Measurements from ENCODE around the gene WTIP. TPM values are rescaled to one million over a fixed set of nuclear protein-coding genes. Genes with fewer than 3 reads are reported as not detected.
A peak's percentile ranks its signal among the peaks of the same experiment; 100 is the strongest.

The WTIP gene
- total and polyA plus RNA-seq, 5 donors from 2014 or later, result 0.27 TPM; not detected in 4

- Mint-ChIP-seq H3K9me3 (peaks cover 0 to 2% (median 0%) of the 10 kb centered on the region in 7 donors), H3K36me3 (no peaks in the 10 kb centered on the region)
- no peaks in the 10 kb centered on the region for H3K27me3 ChIP-seq (ENCODE audit: control insufficient read depth, insufficient read depth, low read length)
Measured at GRCh38 chr19:34500656-34501120, 19.1 kb downstream of the WTIP start.

GRCh38 chr19:34501339-34502320, 20.1 kb downstream of the WTIP start:
- Mint-ChIP-seq H3K36me3 (no peaks in the 10 kb centered on the region), H3K4me3 (peak overlapping the region in 2 of 4 donors; percentile 5 to 56), H3K9me3 (peaks cover 0 to 2% (median 0%) of the 10 kb centered on the region in 7 donors), H3K4me1 (peaks cover 0 to 13% (median 5%) of the 10 kb centered on the region in 4 donors), H3K27me3 (peaks cover 27% of the 10 kb centered on the region), H3K27ac (no peak overlapping the region)
- Histone ChIP-seq H3K9me3 (ENCODE audit: control insufficient read depth in 2 of 2, low read length in 2 of 2) (no peaks in the 10 kb centered on the region), H3K27ac (ENCODE audit: insufficient read depth, low read length, poor library complexity, severe bottlenecking) (no peak overlapping the region), H3K36me3 (ENCODE audit: control insufficient read depth, insufficient read depth, low read length) (no peaks in the 10 kb centered on the region), H3K4me3 (ENCODE audit: low read depth, low read length) (no peak overlapping the region), H3K27me3 (ENCODE audit: control insufficient read depth, insufficient read depth, low read length) (no peaks in the 10 kb centered on the region), H3K4me1 (ENCODE audit: control insufficient read depth, insufficient read depth, low read length, poor library complexity, severe bottlenecking) (peaks cover 18% of the 10 kb centered on the region)
- DNase-seq (peak; percentile 68 to 80 (median 75)), ATAC-seq (ENCODE audit: low read depth in 2 of 2) (peak; percentile 79 to 86)

More at GRCh38 chr19:34500656-34501120, 19.1 kb downstream of the WTIP start:
- ATAC-seq (ENCODE audit: low read depth in 2 of 2), result no peak
- Mint-ChIP-seq H3K27me3 (peaks cover 27% of the 10 kb centered on the region), H3K4me1 (peaks cover 0 to 13% (median 5%) of the 10 kb centered on the region in 4 donors), H3K4me3 (peak overlapping the region in 2 of 4 donors; percentile 9 to 36), H3K27ac (no peak overlapping the region)
- H3K27ac ChIP-seq (ENCODE audit: insufficient read depth, low read length, poor library complexity, severe bottlenecking), result no peak overlapping the region
- H3K9me3 ChIP-seq (ENCODE audit: control insufficient read depth in 2 of 2, low read length in 2 of 2), result no peaks in the 10 kb centered on the region
- DNase-seq, result no peak
- no peak overlapping the region for H3K4me3 ChIP-seq (ENCODE audit: low read depth, low read length)
- H3K36me3 ChIP-seq (ENCODE audit: control insufficient read depth, insufficient read depth, low read length), result no peaks in the 10 kb centered on the region
- H3K4me1 ChIP-seq (ENCODE audit: control insufficient read depth, insufficient read depth, low read length, poor library complexity, severe bottlenecking), result peaks cover 18% of the 10 kb centered on the region

- Histone ChIP-seq H3K4me1 (ENCODE audit: control insufficient read depth, insufficient read depth, low read length, poor library complexity, severe bottlenecking) (peaks cover 18% of the 10 kb centered on the region), H3K36me3 (ENCODE audit: control insufficient read depth, insufficient read depth, low read length) (no peaks in the 10 kb centered on the region), H3K4me3 (ENCODE audit: low read depth, low read length) (no peak overlapping the region), H3K27me3 (ENCODE audit: control insufficient read depth, insufficient read depth, low read length) (no peaks in the 10 kb centered on the region), H3K9me3 (ENCODE audit: control insufficient read depth in 2 of 2, low read length in 2 of 2) (no peaks in the 10 kb centered on the region), H3K27ac (ENCODE audit: insufficient read depth, low read length, poor library complexity, severe bottlenecking) (no peak overlapping the region)
- Mint-ChIP-seq H3K9me3 (peaks cover 0 to 1% (median 0%) of the 10 kb centered on the region in 7 donors), H3K27me3 (peaks cover 27% of the 10 kb centered on the region), H3K4me1 (peaks cover 0 to 13% (median 5%) of the 10 kb centered on the region in 4 donors), H3K36me3 (no peaks in the 10 kb centered on the region), H3K4me3 (no peak overlapping the region), H3K27ac (peak overlapping the region in 1 of 3 donors; percentile 75)
- ATAC-seq (ENCODE audit: low read depth in 2 of 2) (no peak), DNase-seq (no peak)
Measured at GRCh38 chr19:34502582-34503411, 21.2 kb downstream of the WTIP start.

- H3K4me1 ChIP-seq (ENCODE audit: control insufficient read depth, insufficient read depth, low read length, poor library complexity, severe bottlenecking), result peaks cover 18% of the 10 kb centered on the region
- no peaks in the 10 kb centered on the region for H3K36me3 Mint-ChIP-seq
- no peak overlapping the region for H3K27ac ChIP-seq (ENCODE audit: insufficient read depth, low read length, poor library complexity, severe bottlenecking)
- H3K27ac Mint-ChIP-seq, result no peak overlapping the region
- ATAC-seq (ENCODE audit: low read depth in 2 of 2), result no peak
- H3K27me3 ChIP-seq (ENCODE audit: control insufficient read depth, insufficient read depth, low read length), result no peaks in the 10 kb centered on the region
- no peak overlapping the region for H3K4me3 Mint-ChIP-seq
- H3K36me3 ChIP-seq (ENCODE audit: control insufficient read depth, insufficient read depth, low read length), result no peaks in the 10 kb centered on the region
- no peak for DNase-seq
- H3K4me1 Mint-ChIP-seq, result peaks cover 0 to 13% (median 5%) of the 10 kb centered on the region in 4 donors
- H3K9me3 Mint-ChIP-seq, result peaks cover 0 to 2% (median 0%) of the 10 kb centered on the region in 7 donors
- H3K4me3 ChIP-seq (ENCODE audit: low read depth, low read length), result no peak overlapping the region
- H3K27me3 Mint-ChIP-seq, result peaks cover 27% of the 10 kb centered on the region
- no peaks in the 10 kb centered on the region for H3K9me3 ChIP-seq (ENCODE audit: control insufficient read depth in 2 of 2, low read length in 2 of 2)
Measured at GRCh38 chr19:34503531-34504272, 22.1 kb downstream of the WTIP start.

GRCh38 chr19:34504273-34504808, 22.8 kb downstream of the WTIP start:
- no peaks in the 10 kb centered on the region for H3K36me3 Mint-ChIP-seq
- Histone ChIP-seq H3K27ac (ENCODE audit: insufficient read depth, low read length, poor library complexity, severe bottlenecking) (no peak overlapping the region), H3K27me3 (ENCODE audit: control insufficient read depth, insufficient read depth, low read length) (no peaks in the 10 kb centered on the region), H3K4me1 (ENCODE audit: control insufficient read depth, insufficient read depth, low read length, poor library complexity, severe bottlenecking) (peaks cover 18% of the 10 kb centered on the region), H3K36me3 (ENCODE audit: control insufficient read depth, insufficient read depth, low read length) (no peaks in the 10 kb centered on the region), H3K9me3 (ENCODE audit: control insufficient read depth in 2 of 2, low read length in 2 of 2) (no peaks in the 10 kb centered on the region), H3K4me3 (ENCODE audit: low read depth, low read length) (no peak overlapping the region)
- H3K27me3 Mint-ChIP-seq, result peaks cover 27% of the 10 kb centered on the region
- H3K9me3 Mint-ChIP-seq, result peaks cover 0 to 3% (median 0%) of the 10 kb centered on the region in 7 donors
- H3K4me1 Mint-ChIP-seq, result peaks cover 0 to 13% (median 5%) of the 10 kb centered on the region in 4 donors
- DNase-seq (no peak), ATAC-seq (ENCODE audit: low read depth in 2 of 2) (no peak)
- H3K4me3 Mint-ChIP-seq, result no peak overlapping the region
- no peak overlapping the region for H3K27ac Mint-ChIP-seq

DNA sequence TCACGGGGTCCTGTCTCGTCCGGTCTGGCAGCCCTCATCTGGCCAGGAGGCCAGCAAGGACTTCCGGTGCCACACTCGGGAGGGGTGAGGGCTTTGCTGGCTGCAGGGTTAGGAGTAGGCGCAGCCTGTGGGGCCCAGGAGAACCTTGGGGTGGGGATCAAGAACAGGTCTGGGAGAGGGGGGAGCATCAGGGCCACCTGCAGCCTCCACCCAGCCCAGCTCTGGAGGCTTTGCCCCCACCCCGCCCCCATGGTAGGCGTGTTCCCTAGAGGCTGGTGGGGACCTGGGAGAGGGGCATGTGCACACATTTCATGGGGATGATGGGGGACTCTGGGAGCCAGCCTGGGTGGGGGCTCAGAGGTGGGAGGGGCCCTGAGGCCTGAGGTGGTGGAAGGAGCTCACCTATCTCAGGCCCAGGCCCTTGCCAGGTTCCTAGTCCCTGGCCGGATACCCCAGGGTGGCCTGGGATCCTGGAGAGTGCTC, 23.3 kb downstream of the WTIP start:
- peaks cover 0 to 3% (median 0%) of the 10 kb centered on the region in 7 donors for H3K9me3 Mint-ChIP-seq
- Histone ChIP-seq H3K9me3 (ENCODE audit: control insufficient read depth in 2 of 2, low read length in 2 of 2) (no peaks in the 10 kb centered on the region), H3K4me3 (ENCODE audit: low read depth, low read length) (no peak overlapping the region), H3K27me3 (ENCODE audit: control insufficient read depth, insufficient read depth, low read length) (no peaks in the 10 kb centered on the region), H3K36me3 (ENCODE audit: control insufficient read depth, insufficient read depth, low read length) (no peaks in the 10 kb centered on the region), H3K27ac (ENCODE audit: insufficient read depth, low read length, poor library complexity, severe bottlenecking) (no peak overlapping the region), H3K4me1 (ENCODE audit: control insufficient read depth, insufficient read depth, low read length, poor library complexity, severe bottlenecking) (peaks cover 18% of the 10 kb centered on the region)
- no peak overlapping the region for H3K27ac Mint-ChIP-seq
- DNase-seq (no peak), ATAC-seq (ENCODE audit: low read depth in 2 of 2) (no peak)
- H3K4me3 Mint-ChIP-seq, result no peak overlapping the region
- H3K4me1 Mint-ChIP-seq, result peaks cover 0 to 11% (median 5%) of the 10 kb centered on the region in 4 donors
- no peaks in the 10 kb centered on the region for H3K36me3 Mint-ChIP-seq
- H3K27me3 Mint-ChIP-seq, result peaks cover 23% of the 10 kb centered on the region

Data from CD4-positive, CD25-positive, alpha-beta regulatory T cell (primary cell).